SK-N-SH treated with all-trans-retinoic acid at 6 μM for 48 hours (cell line): ENCODE measurements around the gene ZNF76.
A peak's percentile ranks its signal among the peaks of the same experiment; 100 is the strongest.
"Not testable (repeated sequence)": the region's sequence is repeated elsewhere in the genome, so short reads cannot be mapped to it uniquely, and the experiment has no call there.

ENCODE experiments used
- ATAC-seq: fragments of 200-7000 bp; cut with Tn5 transposase; 3 replicates; pipeline ENCODE4 v1.9.1; 2020; ENCODE audit warnings: mild to moderate bottlenecking, moderate library complexity
- ARNTL ChIP-seq: fragments of 450-650 bp; formaldehyde crosslinking; IDR thresholded peaks from 2 replicates; pipeline ENCODE4 v1.5.0; 2020; ENCODE audit warnings: low read depth, mild to moderate bottlenecking, moderate library complexity, borderline replicate concordance
- BACH2 ChIP-seq: fragments of 250-450 bp; sonication (Bioruptor Pico); IDR thresholded peaks from 2 replicates; pipeline ENCODE4 v1.9.0; 2021; ENCODE audit warnings: mild to moderate bottlenecking, borderline replicate concordance
- CSDC2 ChIP-seq: fragments of 250-450 bp; sonication (Bioruptor Pico); IDR thresholded peaks from 2 replicates; pipeline ENCODE4 v1.5.0; 2020; ENCODE audit warnings: mild to moderate bottlenecking, moderate library complexity
- ESRRG ChIP-seq: fragments of 250-450 bp; sonication (Bioruptor Pico); IDR thresholded peaks from 2 replicates; pipeline ENCODE4 v1.6.1; 2021; ENCODE audit warnings: mild to moderate bottlenecking
- GLIS3 ChIP-seq: fragments of 250-450 bp; sonication (Bioruptor Pico); IDR thresholded peaks from 2 replicates; pipeline ENCODE4 v1.5.0; 2020; ENCODE audit warnings: mild to moderate bottlenecking, moderate library complexity
- ISL1 ChIP-seq: fragments of 250-450 bp; sonication (Bioruptor Pico); IDR thresholded peaks from 2 replicates; pipeline ENCODE4 v2.1.2; 2022; ENCODE audit warnings: mild to moderate bottlenecking, moderate library complexity
- OSR1 ChIP-seq: fragments of 250-450 bp; sonication (Bioruptor Pico); IDR thresholded peaks from 2 replicates; pipeline ENCODE4 v1.8.0; 2022; ENCODE audit warnings: moderate library complexity, mild to moderate bottlenecking, inconsistent platforms
- PATZ1 ChIP-seq: fragments of 250-450 bp; sonication (Bioruptor Pico); IDR thresholded peaks from 2 replicates; pipeline ENCODE4 v1.8.0; 2020; ENCODE audit warnings: mild to moderate bottlenecking, moderate library complexity, borderline replicate concordance
- POU6F1 ChIP-seq: fragments of 250-450 bp; sonication (Bioruptor Pico); IDR thresholded peaks from 2 replicates; pipeline ENCODE4 v1.8.0; 2021; ENCODE audit warnings: low read depth, mild to moderate bottlenecking, moderate library complexity, borderline replicate concordance
- RARB ChIP-seq: fragments of 250-450 bp; sonication (Bioruptor Pico); IDR thresholded peaks from 2 replicates; pipeline ENCODE4 v1.8.0; 2021; ENCODE audit warnings: mild to moderate bottlenecking, moderate library complexity
- SNAI2 ChIP-seq: fragments of 250-450 bp; sonication (Bioruptor Pico); IDR thresholded peaks from 2 replicates; pipeline ENCODE4 v1.5.0; 2020; ENCODE audit warnings: mild to moderate bottlenecking, moderate library complexity
- TCF4 ChIP-seq: fragments of 250-450 bp; sonication (Bioruptor Pico); IDR thresholded peaks from 2 replicates; pipeline ENCODE4 v1.8.0; 2021; ENCODE audit warnings: mild to moderate bottlenecking, moderate library complexity, borderline replicate concordance
- TOX ChIP-seq: fragments of 250-450 bp; sonication (Bioruptor Pico); IDR thresholded peaks from 2 replicates; pipeline ENCODE4 v1.8.0; 2021; ENCODE audit warnings: mild to moderate bottlenecking, moderate library complexity, borderline replicate concordance
- ZC3H10 ChIP-seq: fragments of 250-450 bp; sonication (Bioruptor Pico); IDR thresholded peaks from 2 replicates; pipeline ENCODE4 v1.5.1; 2021; ENCODE audit warnings: mild to moderate bottlenecking, moderate library complexity
- ZFP3 ChIP-seq: fragments of 250-450 bp; sonication (Bioruptor Pico); IDR thresholded peaks from 2 replicates; pipeline ENCODE4 v1.5.0; 2020; ENCODE audit warnings: mild to moderate bottlenecking, moderate library complexity
- ZFP30 ChIP-seq: fragments of 450-650 bp; formaldehyde crosslinking; IDR thresholded peaks from 2 replicates; pipeline ENCODE4 v1.5.0; 2022; ENCODE audit warnings: mild to moderate bottlenecking, moderate library complexity
- ZNF565 ChIP-seq: fragments of 450-650 bp; formaldehyde crosslinking; conservative IDR thresholded peaks from 2 replicates; pipeline ENCODE4 v1.5.0; 2020; ENCODE audit warnings: low read depth, mild to moderate bottlenecking, moderate library complexity
- ZNF70 ChIP-seq: fragments of 450-650 bp; formaldehyde crosslinking; IDR thresholded peaks from 2 replicates; pipeline ENCODE4 v1.5.0; 2020; ENCODE audit warnings: mild to moderate bottlenecking, moderate library complexity
- ZNF8 ChIP-seq: fragments of 450-650 bp; formaldehyde crosslinking; IDR thresholded peaks from 2 replicates; pipeline ENCODE4 v1.5.0; 2020; ENCODE audit warnings: mild to moderate bottlenecking, moderate library complexity
- TF ChIP-seq, protein P1 (sequence below): fragments of 250-450 bp; sonication (Bioruptor Pico); IDR thresholded peaks from 2 replicates; pipeline ENCODE4 v1.5.0; 2020; ENCODE audit warnings: mild to moderate bottlenecking, moderate library complexity

ZNF76 gene

DNA sequence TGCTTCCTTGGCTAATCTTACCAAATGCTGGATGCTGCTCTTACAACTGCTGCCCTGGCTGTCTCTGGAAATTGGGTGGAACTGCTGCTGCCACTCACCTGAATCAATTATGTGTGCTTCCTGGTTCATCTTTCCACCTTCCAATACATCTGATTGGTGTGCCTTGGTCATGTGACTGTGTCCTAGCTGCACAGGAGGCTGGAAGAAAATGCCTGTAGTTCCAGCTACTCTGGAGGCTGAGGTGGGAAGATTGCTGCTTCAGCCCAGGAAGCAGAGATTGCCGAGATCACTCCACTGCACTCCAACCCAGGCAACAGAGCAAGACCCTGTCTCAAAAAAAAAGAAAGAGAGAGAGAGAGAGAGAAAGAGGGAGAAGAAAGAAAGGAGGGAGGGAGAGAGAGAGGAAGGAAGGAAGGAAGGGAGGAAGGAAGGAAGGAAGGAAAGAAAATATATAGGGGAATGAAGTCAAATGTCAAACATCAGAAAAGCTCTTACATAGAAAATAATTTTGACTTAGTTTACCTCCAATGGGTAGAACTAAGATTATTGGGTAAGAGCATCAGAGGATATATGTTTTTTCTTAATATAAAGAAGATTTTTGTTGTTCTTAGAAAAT is 68.7 kb downstream of the ZNF76 start:
- TF ChIP-seq PATZ1 (no peak), OSR1 (CRISPR knock-in tag) (no peak), TOX (CRISPR knock-in tag) (no peak), BACH2 (no peak), ISL1 (CRISPR knock-in tag) (no peak), GLIS3 (CRISPR knock-in tag) (no peak), POU6F1 (CRISPR knock-in tag) (no peak), ZNF565 (CRISPR knock-in tag) (no peak), RARB (no peak), ZC3H10 (CRISPR knock-in tag) (no peak), ARNTL (CRISPR knock-in tag) (no peak), ZFP30 (CRISPR knock-in tag) (no peak), ZNF70 (CRISPR knock-in tag) (no peak), ESRRG (CRISPR knock-in tag) (no peak)
- TF ChIP-seq, all 23 proteins: peak for 0
- no peak for ATAC-seq

- ATAC-seq, result not testable (repeated sequence)
These were observed 69.4 kb downstream of the ZNF76 start for GRCh38 chr6:35328965-35329364.

DNA sequence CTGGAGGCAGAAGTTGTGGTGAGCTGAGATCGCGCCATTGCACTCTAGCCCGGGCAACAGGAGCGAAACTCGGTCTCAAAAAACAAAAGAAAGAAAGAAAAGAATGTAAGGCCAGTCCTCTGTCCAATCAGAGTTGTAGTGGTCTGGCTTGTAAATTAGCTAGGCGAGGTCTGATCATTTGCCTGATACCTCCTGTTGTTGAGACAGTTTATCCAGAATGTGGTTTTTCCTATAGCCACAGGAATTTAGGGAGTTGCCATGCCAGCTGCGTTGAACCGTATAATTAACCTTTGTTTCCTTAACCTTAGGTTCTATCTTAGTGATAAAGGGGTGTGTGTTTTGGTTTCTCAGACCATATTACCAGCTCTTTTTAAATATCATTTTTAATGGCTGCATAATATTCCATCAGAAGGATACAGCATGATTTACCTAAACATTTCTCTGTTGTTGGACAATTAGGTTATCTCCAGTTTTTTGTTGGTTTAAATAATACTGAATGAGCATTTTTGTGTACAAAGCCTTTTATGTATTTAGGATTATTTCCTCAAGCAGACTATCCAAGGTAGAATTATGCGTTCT is 71.1 kb downstream of the ZNF76 start:
- TF ChIP-seq TOX (CRISPR knock-in tag), result no peak
- TF ChIP-seq ARNTL (CRISPR knock-in tag), result no peak
- TF ChIP-seq, protein P1, sequence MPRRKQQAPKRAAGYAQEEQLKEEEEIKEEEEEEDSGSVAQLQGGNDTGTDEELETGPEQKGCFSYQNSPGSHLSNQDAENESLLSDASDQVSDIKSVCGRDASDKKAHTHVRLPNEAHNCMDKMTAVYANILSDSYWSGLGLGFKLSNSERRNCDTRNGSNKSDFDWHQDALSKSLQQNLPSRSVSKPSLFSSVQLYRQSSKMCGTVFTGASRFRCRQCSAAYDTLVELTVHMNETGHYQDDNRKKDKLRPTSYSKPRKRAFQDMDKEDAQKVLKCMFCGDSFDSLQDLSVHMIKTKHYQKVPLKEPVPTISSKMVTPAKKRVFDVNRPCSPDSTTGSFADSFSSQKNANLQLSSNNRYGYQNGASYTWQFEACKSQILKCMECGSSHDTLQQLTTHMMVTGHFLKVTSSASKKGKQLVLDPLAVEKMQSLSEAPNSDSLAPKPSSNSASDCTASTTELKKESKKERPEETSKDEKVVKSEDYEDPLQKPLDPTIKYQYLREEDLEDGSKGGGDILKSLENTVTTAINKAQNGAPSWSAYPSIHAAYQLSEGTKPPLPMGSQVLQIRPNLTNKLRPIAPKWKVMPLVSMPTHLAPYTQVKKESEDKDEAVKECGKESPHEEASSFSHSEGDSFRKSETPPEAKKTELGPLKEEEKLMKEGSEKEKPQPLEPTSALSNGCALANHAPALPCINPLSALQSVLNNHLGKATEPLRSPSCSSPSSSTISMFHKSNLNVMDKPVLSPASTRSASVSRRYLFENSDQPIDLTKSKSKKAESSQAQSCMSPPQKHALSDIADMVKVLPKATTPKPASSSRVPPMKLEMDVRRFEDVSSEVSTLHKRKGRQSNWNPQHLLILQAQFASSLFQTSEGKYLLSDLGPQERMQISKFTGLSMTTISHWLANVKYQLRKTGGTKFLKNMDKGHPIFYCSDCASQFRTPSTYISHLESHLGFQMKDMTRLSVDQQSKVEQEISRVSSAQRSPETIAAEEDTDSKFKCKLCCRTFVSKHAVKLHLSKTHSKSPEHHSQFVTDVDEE (CRISPR knock-in tag), result no peak
- ATAC-seq, result no peak

DNA sequence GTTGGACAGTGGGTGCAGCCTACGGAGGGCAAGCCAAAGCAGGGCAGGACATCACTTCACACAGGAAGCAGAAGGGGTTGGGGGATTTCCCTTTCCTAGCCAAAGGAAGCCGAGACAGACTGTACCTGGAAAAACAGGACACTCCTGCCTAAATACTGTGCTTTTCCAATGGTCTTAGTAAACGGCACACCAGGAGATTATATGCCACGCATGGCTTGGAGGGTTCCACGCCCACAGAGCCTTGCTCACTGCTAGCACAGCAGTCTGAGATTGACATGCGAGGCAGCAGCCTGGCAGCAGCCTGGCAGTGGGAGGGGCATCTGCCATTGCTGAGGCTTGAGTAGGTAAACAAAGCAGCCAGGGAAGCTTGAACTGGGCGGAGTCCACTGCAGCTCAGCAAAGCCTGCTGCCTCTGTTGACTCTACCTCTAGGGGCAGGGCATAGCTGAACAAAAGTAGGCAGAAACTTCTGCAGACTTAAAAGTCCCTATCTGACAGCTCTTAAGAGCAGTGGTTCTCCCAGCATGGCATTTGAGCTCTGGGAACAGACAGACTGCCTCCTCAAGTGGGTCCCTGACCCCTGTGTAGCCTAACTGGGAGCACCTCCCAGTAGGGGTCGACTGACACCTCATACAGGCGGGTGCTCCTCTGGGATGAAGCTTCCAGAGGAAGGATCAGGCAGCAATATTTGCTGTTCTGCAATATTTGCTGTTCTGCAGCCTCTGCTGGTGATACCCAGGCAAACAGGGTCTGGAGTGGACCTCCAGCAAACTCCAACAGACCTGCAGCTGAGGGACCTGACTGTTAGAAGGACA is 72.7 kb downstream of the ZNF76 start:
- peak; percentile 62 for ATAC-seq

- no peak for TF ChIP-seq ESRRG (CRISPR knock-in tag)
- no peak for TF ChIP-seq POU6F1 (CRISPR knock-in tag)
- no peak for TF ChIP-seq ZC3H10 (CRISPR knock-in tag)
- TF ChIP-seq ZNF565 (CRISPR knock-in tag), result no peak
- no peak for TF ChIP-seq ZFP3
- TF ChIP-seq ISL1 (CRISPR knock-in tag), result no peak
- TF ChIP-seq SNAI2 (CRISPR knock-in tag), result no peak
- TF ChIP-seq, protein P1 (CRISPR knock-in tag), result no peak
- TF ChIP-seq BACH2, result no peak
- TF ChIP-seq RARB, result no peak
- TF ChIP-seq TCF4 (CRISPR knock-in tag), result no peak
- no peak for TF ChIP-seq ZNF8 (CRISPR knock-in tag)
- no peak for TF ChIP-seq CSDC2 (CRISPR knock-in tag)
These were observed 82.0 kb downstream of the ZNF76 start for GRCh38 chr6:35341557-35341956.

More at GRCh38 chr6:35341557-35341956, 82.0 kb downstream of the ZNF76 start:
- no peak for ATAC-seq
